Activated CD4-positive, alpha-beta T cell treated with anti-CD3 and anti-CD28 coated beads, Interleukin-2, amount 50 U/mL, for 24 hours (primary cell): ENCODE data around the gene OR10S1.
"Not testable (repeated sequence)": the region's sequence is repeated elsewhere in the genome, so short reads cannot be mapped to it uniquely, and the experiment has no call there.

ENCODE experiments used
- DNase-seq, 2 donors: peaks; one replicate each; pipeline ENCODE4 v3.0.0-alpha.2; 2020; ENCODE audit warnings: low read depth in 1 of 2, low spot score in 1 of 2

Gene OR10S1

GRCh38 chr11:123977731-123978347, at the start of gene OR10S1:
Gene OR10S1 (minus strand): TSS chr11:123977781. CDS start chr11:123977664, 117 bp downstream.
- DNase-seq = no peak

GRCh38 chr11:124026498-124026897, 48.9 kb upstream of the OR10S1 start, which contains the start of gene OR10G8:
Gene OR10G8 (plus strand): TSS chr11:124026798. CDS start chr11:124029623, 2,825 bp downstream.
- DNase-seq = no peak

- DNase-seq = not testable (repeated sequence)
Measured at GRCh38 chr11:124015837-124016236, 38.3 kb upstream of the OR10S1 start.

- DNase-seq = no peak
Measured at GRCh38 chr11:124012697-124013096, 35.1 kb upstream of the OR10S1 start, which contains the start of gene OR10G4. Gene OR10G4 (plus strand): TSS chr11:124012997. CDS start chr11:124015575, 2,578 bp downstream.

- no peak for DNase-seq
Measured at GRCh38 chr11:123995119-123995518, 17.5 kb upstream of the OR10S1 start, which contains the start of gene OR10G6. Gene OR10G6 (minus strand): TSS chr11:123995161. CDS start chr11:123995161, 0 bp downstream.

GRCh38 chr11:123979311-123979710, 1.7 kb upstream of the OR10S1 start:
- DNase-seq = no peak

- DNase-seq = no peak
Measured at GRCh38 chr11:123976770-123977560, 616 bp downstream of the OR10S1 start.

GRCh38 chr11:123973816-123974215, 3.8 kb downstream of the OR10S1 start:
- no peak for DNase-seq

GRCh38 chr11:123956752-123957151, 20.8 kb downstream of the OR10S1 start:
- DNase-seq = no peak

GRCh38 chr11:123945132-123945531, 32.4 kb downstream of the OR10S1 start:
- DNase-seq = no peak

GRCh38 chr11:123943738-123944137, 33.8 kb downstream of the OR10S1 start, which contains the start of gene OR6T1:
Gene OR6T1 (minus strand): TSS chr11:123943838. CDS start chr11:123943838, 0 bp downstream.
- no peak for DNase-seq

- no peak for DNase-seq
Measured at GRCh38 chr11:123942413-123942812, 35.2 kb downstream of the OR10S1 start.

GRCh38 chr11:123939317-123939716, 38.3 kb downstream of the OR10S1 start, which contains the start of gene OR4D5:
Gene OR4D5 (plus strand): TSS chr11:123939617. CDS start chr11:123939617, 0 bp downstream.
- no peak for DNase-seq
